ENCODE data around the gene TFPI. TPM values are rescaled to one million over a fixed set of nuclear protein-coding genes. Genes with fewer than 3 reads are reported as not detected.
"Not testable (repeated sequence)": the region's sequence is repeated elsewhere in the genome, so short reads cannot be mapped to it uniquely, and the experiment has no call there.

TFPI gene
- total RNA-seq, 1 donor from 2014 or later: 0.50 TPM

DNA sequence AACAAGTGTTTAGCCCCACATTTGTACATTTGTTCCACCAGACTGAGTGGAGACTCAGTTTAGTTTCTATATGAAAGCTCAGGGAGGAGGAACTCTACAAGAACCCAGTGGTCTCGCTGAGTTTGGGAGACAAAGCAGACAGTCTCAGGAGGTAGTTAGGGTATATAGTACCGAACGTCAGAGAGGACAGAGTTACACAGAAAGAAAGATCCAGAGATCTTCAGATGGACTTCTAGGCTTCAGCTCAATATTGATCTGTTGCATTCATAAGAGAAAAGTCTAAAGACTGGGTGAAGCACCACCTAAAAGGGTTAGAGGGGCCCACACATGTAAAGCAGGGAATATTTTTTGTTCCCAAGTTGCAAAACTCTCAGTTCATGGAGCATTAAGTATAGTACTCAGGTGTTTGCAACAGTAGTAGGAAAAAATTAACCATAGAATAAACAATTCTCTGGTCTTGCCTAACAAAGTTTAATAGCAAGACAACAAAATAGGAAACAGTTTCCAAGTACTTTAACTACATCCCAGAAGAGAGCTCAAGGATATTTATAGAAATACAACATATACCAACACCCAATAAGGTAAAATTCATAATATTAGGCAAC, 4.2 kb downstream of the TFPI start:
- Mint-ChIP-seq H3K27ac (no peak overlapping the region), H3K9me3 (no peaks in the 10 kb centered on the region), H3K27me3 (ENCODE audit: low read depth) (peaks cover 22% of the 10 kb centered on the region), H3K4me3 (ENCODE audit: low read depth) (no peak overlapping the region), H3K36me3 (ENCODE audit: low read depth) (no peaks in the 10 kb centered on the region), H3K4me1 (ENCODE audit: low read depth) (peaks cover 12% of the 10 kb centered on the region)
- no peak for DNase-seq (ENCODE audit: low spot score)
- intact Hi-C loops (cut with micrococcal nuclease): no loop called here

- DNase-seq (ENCODE audit: low spot score): no peak
- Mint-ChIP-seq H3K27ac (no peak overlapping the region), H3K27me3 (ENCODE audit: low read depth) (peaks cover 21% of the 10 kb centered on the region), H3K9me3 (no peaks in the 10 kb centered on the region), H3K4me1 (ENCODE audit: low read depth) (peaks cover 7% of the 10 kb centered on the region), H3K36me3 (ENCODE audit: low read depth) (no peaks in the 10 kb centered on the region), H3K4me3 (ENCODE audit: low read depth) (no peak overlapping the region)
- intact Hi-C loops (cut with micrococcal nuclease): no loop called here
These were observed 5.0 kb downstream of the TFPI start for GRCh38 chr2:187549193-187549592.

- H3K4me1 Mint-ChIP-seq (ENCODE audit: low read depth): peaks cover 3% of the 10 kb centered on the region
- H3K27ac Mint-ChIP-seq: no peak overlapping the region
- H3K27me3 Mint-ChIP-seq (ENCODE audit: low read depth): peaks cover 18% of the 10 kb centered on the region
- no peaks in the 10 kb centered on the region for H3K9me3 Mint-ChIP-seq
- intact Hi-C loops (cut with micrococcal nuclease): no loop called here
- no peak overlapping the region for H3K4me3 Mint-ChIP-seq (ENCODE audit: low read depth)
- H3K36me3 Mint-ChIP-seq (ENCODE audit: low read depth): no peaks in the 10 kb centered on the region
- DNase-seq (ENCODE audit: low spot score): no peak
These were observed 5.6 kb downstream of the TFPI start for GRCh38 chr2:187548656-187549055.

- Mint-ChIP-seq H3K9me3 (no peaks in the 10 kb centered on the region), H3K4me1 (ENCODE audit: low read depth) (no peaks in the 10 kb centered on the region), H3K4me3 (ENCODE audit: low read depth) (no peak overlapping the region), H3K36me3 (ENCODE audit: low read depth) (no peaks in the 10 kb centered on the region), H3K27me3 (ENCODE audit: low read depth) (peaks cover 20% of the 10 kb centered on the region), H3K27ac (no peak overlapping the region)
- no peak for DNase-seq (ENCODE audit: low spot score)
- intact Hi-C loops (cut with micrococcal nuclease): no loop called here
These were observed 6.8 kb downstream of the TFPI start for GRCh38 chr2:187547353-187547979.

- no peaks in the 10 kb centered on the region for H3K4me1 Mint-ChIP-seq (ENCODE audit: low read depth)
- no peak overlapping the region for H3K27ac Mint-ChIP-seq
- no peak for DNase-seq (ENCODE audit: low spot score)
- H3K9me3 Mint-ChIP-seq: no peaks in the 10 kb centered on the region
- H3K4me3 Mint-ChIP-seq (ENCODE audit: low read depth): no peak overlapping the region
- no peaks in the 10 kb centered on the region for H3K36me3 Mint-ChIP-seq (ENCODE audit: low read depth)
- H3K27me3 Mint-ChIP-seq (ENCODE audit: low read depth): peaks cover 20% of the 10 kb centered on the region
- intact Hi-C loops (cut with micrococcal nuclease): no loop called here
These were observed 7.4 kb downstream of the TFPI start for GRCh38 chr2:187546762-187547333.

DNA sequence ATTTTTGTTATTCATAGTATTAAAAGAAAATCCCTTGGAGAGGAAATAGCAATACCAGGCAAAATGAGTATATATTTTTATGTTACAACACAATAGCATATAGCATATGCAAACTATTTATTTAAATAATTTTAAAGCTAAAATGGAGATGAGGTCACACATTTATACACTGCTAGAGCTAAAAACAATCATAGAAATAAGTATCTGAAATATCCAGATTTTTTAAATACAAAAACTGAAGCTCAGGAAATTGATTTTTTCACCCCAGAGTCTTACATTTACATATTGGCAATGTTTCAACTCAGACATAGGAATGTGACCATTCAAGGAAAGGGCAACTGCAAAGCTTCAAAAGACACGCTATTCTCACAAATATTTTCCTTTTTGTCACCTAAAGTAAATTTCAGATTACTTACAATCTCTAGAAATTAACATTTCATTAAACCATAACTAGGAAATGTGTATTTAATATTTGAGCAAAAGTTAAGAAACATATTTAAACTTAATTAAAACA, 8.9 kb downstream of the TFPI start:
- no peak overlapping the region for H3K4me3 Mint-ChIP-seq (ENCODE audit: low read depth)
- no peak overlapping the region for H3K27ac Mint-ChIP-seq
- peaks cover 18% of the 10 kb centered on the region for H3K27me3 Mint-ChIP-seq (ENCODE audit: low read depth)
- no peaks in the 10 kb centered on the region for H3K9me3 Mint-ChIP-seq
- no peaks in the 10 kb centered on the region for H3K36me3 Mint-ChIP-seq (ENCODE audit: low read depth)
- DNase-seq (ENCODE audit: low spot score): no peak
- intact Hi-C loops (cut with micrococcal nuclease): no loop called here
- H3K4me1 Mint-ChIP-seq (ENCODE audit: low read depth): no peaks in the 10 kb centered on the region

DNA sequence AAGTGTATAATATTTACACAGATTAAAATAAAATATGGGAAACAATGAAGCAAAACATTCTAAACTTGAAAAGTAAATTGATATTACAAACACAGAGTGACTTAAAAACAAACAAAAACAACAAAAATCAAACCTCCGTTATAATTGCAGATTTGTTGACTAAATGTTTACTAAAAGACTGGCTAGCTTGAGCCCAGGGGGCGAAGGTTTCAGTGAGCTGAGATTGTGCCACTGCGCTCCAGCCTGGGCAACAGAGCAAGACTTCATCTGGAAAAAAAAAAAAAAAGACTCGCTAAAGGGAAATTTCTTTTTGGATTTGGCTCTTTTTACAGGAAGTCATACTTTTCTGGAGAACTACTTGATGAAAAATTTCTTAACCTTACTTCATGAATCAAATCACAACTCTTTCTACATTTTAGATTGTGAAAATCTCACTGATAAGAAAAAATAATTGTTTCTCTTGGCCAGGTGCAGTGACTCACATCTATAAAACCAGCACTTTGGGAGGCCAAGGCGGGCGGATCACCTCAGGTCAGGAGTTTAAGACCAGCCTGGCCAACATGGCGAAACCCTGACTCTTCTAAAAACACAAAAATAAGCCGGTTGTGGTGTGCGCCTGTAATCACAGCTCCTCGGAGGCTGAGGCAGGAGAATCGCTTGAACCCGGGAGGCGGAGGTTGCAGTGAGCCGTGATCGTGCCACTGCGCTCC, 9.7 kb downstream of the TFPI start:
- no peaks in the 10 kb centered on the region for H3K4me1 Mint-ChIP-seq (ENCODE audit: low read depth)
- no peak for DNase-seq (ENCODE audit: low spot score)
- intact Hi-C loops (cut with micrococcal nuclease): no loop called here
- peaks cover 12% of the 10 kb centered on the region for H3K27me3 Mint-ChIP-seq (ENCODE audit: low read depth)
- no peaks in the 10 kb centered on the region for H3K9me3 Mint-ChIP-seq
- no peaks in the 10 kb centered on the region for H3K36me3 Mint-ChIP-seq (ENCODE audit: low read depth)
- no peak overlapping the region for H3K4me3 Mint-ChIP-seq (ENCODE audit: low read depth)
- no peak overlapping the region for H3K27ac Mint-ChIP-seq

GRCh38 chr2:187543488-187543887, 10.7 kb downstream of the TFPI start:
- no peak overlapping the region for H3K27ac Mint-ChIP-seq
- H3K4me1 Mint-ChIP-seq (ENCODE audit: low read depth): no peaks in the 10 kb centered on the region
- intact Hi-C loops (cut with micrococcal nuclease): no loop called here
- H3K4me3 Mint-ChIP-seq (ENCODE audit: low read depth): no peak overlapping the region
- peaks cover 7% of the 10 kb centered on the region for H3K27me3 Mint-ChIP-seq (ENCODE audit: low read depth)
- no peaks in the 10 kb centered on the region for H3K9me3 Mint-ChIP-seq
- no peak for DNase-seq (ENCODE audit: low spot score)
- no peaks in the 10 kb centered on the region for H3K36me3 Mint-ChIP-seq (ENCODE audit: low read depth)

DNA sequence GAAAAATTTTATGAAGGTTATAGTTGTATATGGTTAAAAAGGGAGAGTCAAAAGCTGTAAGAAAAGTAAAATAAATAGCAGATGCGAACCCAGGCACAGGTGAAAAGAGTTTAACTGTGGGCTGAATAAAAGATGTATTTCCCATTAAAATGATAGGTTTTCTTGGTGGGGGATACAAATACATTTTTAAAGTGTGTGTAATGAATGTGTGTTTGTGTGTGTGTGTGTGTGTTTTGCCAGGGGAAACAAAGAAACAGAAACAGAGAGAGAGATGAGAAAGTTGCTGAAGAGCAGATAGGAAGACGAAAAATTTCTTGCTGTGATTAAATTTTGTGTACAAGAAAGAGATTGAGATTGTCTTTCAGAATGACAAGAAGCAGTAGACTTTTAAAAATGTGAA, 12.1 kb downstream of the TFPI start:
- intact Hi-C loops (cut with micrococcal nuclease): no loop called here
- DNase-seq (ENCODE audit: low spot score): no peak
- Mint-ChIP-seq H3K4me1 (ENCODE audit: low read depth) (no peaks in the 10 kb centered on the region), H3K27me3 (ENCODE audit: low read depth) (peaks cover 1% of the 10 kb centered on the region), H3K36me3 (ENCODE audit: low read depth) (no peaks in the 10 kb centered on the region), H3K27ac (no peak overlapping the region), H3K9me3 (no peaks in the 10 kb centered on the region), H3K4me3 (ENCODE audit: low read depth) (no peak overlapping the region)

DNA sequence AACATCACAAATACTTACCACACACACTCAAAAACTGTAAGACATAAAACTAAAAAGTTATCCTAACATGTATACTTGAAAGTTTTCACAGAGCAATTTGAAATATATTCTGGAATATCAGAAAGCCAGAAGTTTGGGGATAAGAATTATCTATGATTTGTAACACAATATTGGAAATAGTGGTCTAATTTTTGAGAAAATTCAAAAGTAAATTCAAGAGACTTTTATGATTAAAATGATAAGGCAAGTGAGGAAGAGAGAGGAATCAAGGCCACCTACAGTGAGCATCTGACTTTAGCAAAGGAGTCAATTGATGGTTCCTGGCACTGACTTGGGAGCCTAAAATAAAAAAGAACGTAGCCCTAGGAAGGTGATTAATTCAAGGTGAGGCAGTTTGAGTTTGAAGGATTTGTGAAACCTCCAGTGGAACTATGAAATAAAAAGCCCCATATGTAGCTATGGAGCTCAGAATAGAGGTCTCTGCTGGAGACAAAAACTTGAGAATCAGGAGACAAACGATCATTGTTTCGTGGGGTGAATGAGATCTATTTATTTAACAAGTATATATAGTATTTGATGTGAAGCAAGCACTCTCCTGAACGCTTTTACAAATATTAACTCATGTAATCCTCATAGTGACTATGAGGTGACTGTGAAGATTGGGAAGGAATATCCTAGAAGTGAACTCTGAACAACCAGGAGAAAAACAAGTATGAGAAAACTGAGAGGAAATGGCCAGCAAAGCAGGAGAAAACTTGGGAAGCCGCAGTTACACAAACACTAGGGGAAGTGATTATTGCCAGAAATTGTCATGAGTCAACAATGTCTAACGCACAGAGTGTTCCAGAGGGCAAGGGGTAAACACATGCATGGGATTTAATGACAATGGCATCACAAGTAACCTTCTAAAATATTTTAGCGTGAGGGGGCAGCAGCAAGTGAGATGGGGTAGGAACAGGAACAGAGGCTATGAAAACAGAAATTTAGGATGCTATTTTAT, 12.8 kb downstream of the TFPI start:
- Mint-ChIP-seq H3K4me1 (ENCODE audit: low read depth) (no peaks in the 10 kb centered on the region), H3K9me3 (no peaks in the 10 kb centered on the region), H3K36me3 (ENCODE audit: low read depth) (no peaks in the 10 kb centered on the region), H3K27me3 (ENCODE audit: low read depth) (peaks cover 1% of the 10 kb centered on the region), H3K27ac (no peak overlapping the region), H3K4me3 (ENCODE audit: low read depth) (no peak overlapping the region)
- DNase-seq (ENCODE audit: low spot score): no peak
- intact Hi-C loops (cut with micrococcal nuclease): no loop called here

DNA sequence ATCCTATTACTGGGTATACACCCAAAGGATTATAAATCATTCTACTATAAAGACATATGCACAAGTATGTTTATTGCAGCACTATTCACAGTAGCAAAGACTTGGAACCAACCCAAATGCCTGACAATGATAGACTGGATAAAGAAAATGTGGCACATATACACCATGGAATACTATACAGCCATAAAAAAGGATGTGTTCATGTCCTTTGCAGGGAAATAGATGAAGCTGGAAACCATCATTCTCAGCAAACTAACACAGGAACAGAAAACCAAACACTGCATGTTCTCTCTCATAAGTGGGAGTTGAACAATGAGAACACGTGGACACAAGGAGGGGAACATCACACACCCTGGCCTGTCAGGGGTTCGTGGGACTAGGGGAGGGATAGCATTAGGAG, 16.0 kb downstream of the TFPI start:
- H3K36me3 Mint-ChIP-seq (ENCODE audit: low read depth); H3K27ac Mint-ChIP-seq; DNase-seq (ENCODE audit: low spot score); H3K4me1 Mint-ChIP-seq (ENCODE audit: low read depth); intact Hi-C loops (cut with micrococcal nuclease); H3K9me3 Mint-ChIP-seq; H3K4me3 Mint-ChIP-seq (ENCODE audit: low read depth); H3K27me3 Mint-ChIP-seq (ENCODE audit: low read depth): not testable (repeated sequence)

GRCh38 chr2:187535381-187535780, 18.9 kb downstream of the TFPI start:
- H3K27me3 Mint-ChIP-seq (ENCODE audit: low read depth); intact Hi-C loops (cut with micrococcal nuclease); H3K36me3 Mint-ChIP-seq (ENCODE audit: low read depth): not testable (repeated sequence)

More at GRCh38 chr2:187535381-187535780, 18.9 kb downstream of the TFPI start:
- not testable (repeated sequence) for H3K9me3 Mint-ChIP-seq; H3K4me3 Mint-ChIP-seq (ENCODE audit: low read depth); DNase-seq (ENCODE audit: low spot score); H3K27ac Mint-ChIP-seq; H3K4me1 Mint-ChIP-seq (ENCODE audit: low read depth)

Measured in activated T-helper 2 cell treated with anti-CD3 and anti-CD28 coated beads, Interferon-gamma antibody, Interleukin-2, Interleukin-4, amounts not matched to agents 10 μg/mL and 5 μg/mL and 100 μg/mL, durations not matched to agents 14 hours and 24 hours and 36 hours (primary cell).